AG04450 (cell line): ENCODE data around the gene SNRNP200. TPM values are rescaled to one million over a fixed set of nuclear protein-coding genes. Genes with fewer than 3 reads are reported as not detected.

ENCODE experiments used
- CTCF ChIA-PET: fragments of 300-600, 350-600 bp; formaldehyde crosslinking; extraction: SDS; loops from one replicate; lab custom pipeline; 2022; ENCODE audit warnings: antibody characterized with exemption, inconsistent platforms; lab: Charles Lee
- POLR2A ChIA-PET: fragments of 350-600 bp; formaldehyde crosslinking; extraction: SDS; loops from one replicate; lab custom pipeline; 2021; ENCODE audit warnings: antibody characterized with exemption, inconsistent platforms; lab: Yijun Ruan, JAX
- DNase-seq: peaks from one replicate; pipeline ENCODE4 v3.0.0-alpha.2; 2011; ENCODE audit warnings: low read depth, low spot score
- H3K27ac ChIP-seq: one replicate; pipeline ENCODE4 v1.5.1; 2012; ENCODE audit warnings: low read depth, low read length, control low read depth
- H3K27me3 ChIP-seq: one replicate; pipeline ENCODE4 v1.6.0; 2012; ENCODE audit warnings: low read length; ENCODE audit not compliant: control insufficient read depth, insufficient read depth
- H3K4me3 ChIP-seq: 2 replicates; pipeline ENCODE4 v1.5.1; 2011; ENCODE audit warnings: mild to moderate bottlenecking, low read depth, low read length, control low read depth
- H3K9me3 ChIP-seq: 2 replicates; pipeline ENCODE4 v1.5.1; 2012; ENCODE audit warnings: low read length; ENCODE audit not compliant: control insufficient read depth, insufficient read depth
- CTCF ChIP-seq: IDR thresholded peaks from 2 replicates; pipeline ENCODE4 v1.5.1; 2011; ENCODE audit warnings: low read depth, low read length, control low read depth, inconsistent platforms
- polyA plus RNA-seq: library from polyadenylated mRNA; depleted of rRNA; stranded (reverse); fragments of >200 nt; gene quantifications from 2 replicates; pipeline ENCODE4 v1.2.3, GENCODE V29; 2011

Gene SNRNP200
- polyA plus RNA-seq, 1 experiment: 99.0 TPM

DNA sequence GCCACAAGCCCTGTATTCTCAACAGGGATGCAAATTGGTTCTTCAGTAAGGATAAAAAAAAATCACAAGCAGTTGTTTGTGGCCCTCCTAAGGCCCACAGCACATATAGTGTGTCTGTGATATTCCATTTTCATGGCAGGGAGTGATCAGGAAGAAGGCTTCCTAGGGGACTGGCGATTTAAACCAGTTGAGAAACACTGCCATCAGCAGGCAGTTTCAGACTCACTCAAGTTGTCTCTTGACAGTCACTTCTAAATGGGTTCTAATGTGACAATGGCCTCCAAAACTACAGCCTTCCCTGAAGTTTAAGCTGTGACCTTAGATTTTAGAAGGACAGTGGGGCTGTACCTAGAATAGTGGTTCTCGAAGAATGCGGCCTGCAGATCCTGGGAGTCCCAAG, 33.4 kb downstream of the SNRNP200 start:
- POLR2A ChIA-PET: no interaction called here
- Histone ChIP-seq H3K27me3 (no peaks in the 10 kb centered on the region), H3K4me3 (no peak overlapping the region), H3K27ac (no peak overlapping the region), H3K9me3 (no peaks in the 10 kb centered on the region)
- TF ChIP-seq CTCF: no peak
- CTCF ChIA-PET: no interaction called here
- DNase-seq: no peak

- Histone ChIP-seq H3K27ac (no peak overlapping the region), H3K27me3 (no peaks in the 10 kb centered on the region), H3K4me3 (peak overlapping the region; percentile 86), H3K9me3 (no peaks in the 10 kb centered on the region)
- peak; percentile 57 for TF ChIP-seq CTCF
- ChIA-PET CTCF (interaction anchor here (0.6 to 1.9 kb wide), 14 partner anchors 32 to 275 kb away, joined by 3 to 13 read pairs (median 4); partner anchors contain the start of genes ASTL and STARD7), POLR2A (interaction anchor here (1.3 to 1.6 kb wide), 2 partner anchors 59 to 129 kb away, joined by 3 to 4 read pairs; partner anchors contain the start of genes ASTL and STARD7)
- no peak for DNase-seq
Measured at GRCh38 chr2:96267159-96267971, 38.0 kb downstream of the SNRNP200 start.

DNA sequence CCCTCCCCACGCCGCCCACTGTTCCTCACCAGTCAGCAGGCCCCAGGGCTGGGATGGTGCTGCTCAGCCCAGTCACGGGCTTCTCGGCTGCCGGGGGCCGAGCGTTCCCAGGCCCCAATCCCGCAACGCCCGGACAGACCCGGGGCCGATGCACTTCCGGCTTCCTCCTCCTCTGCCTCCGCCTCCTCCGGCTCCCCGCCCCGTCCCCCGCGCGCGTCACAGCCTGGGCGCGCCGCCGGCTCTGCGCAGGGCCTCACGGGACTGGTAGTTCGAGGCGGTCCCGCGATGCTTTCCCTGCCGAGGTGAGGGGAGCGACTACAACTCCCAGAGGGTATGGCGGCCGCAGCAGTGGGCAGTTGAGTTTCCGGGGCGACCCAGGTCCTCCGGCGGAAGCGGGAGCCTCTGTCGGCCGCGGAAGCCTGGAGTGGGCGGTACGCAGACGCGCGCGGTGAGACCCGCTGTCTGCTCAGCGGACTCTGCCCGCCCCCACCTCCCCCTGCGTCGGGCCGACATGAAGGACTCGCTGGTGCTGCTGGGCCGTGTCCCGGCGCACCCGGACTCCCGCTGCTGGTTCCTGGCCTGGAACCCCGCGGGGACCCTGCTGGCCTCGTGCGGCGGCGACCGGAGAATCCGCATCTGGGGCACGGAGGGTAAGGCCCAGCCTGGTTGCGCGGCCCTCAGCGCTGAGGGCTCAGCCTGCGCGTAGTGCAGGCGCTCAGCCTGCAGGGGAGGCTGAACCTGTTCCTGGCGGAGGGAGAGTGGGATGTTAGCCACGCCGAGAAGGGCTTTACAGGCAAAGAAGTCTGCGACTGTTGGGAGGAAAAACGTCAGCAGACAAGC, 39.3 kb downstream of the SNRNP200 start, which contains the start of the genes CIAO1 and TMEM127:
Gene CIAO1, plus strand, starts transcription at position 386 of the 840 bp plus-strand sequence. Its CDS starts 126 bp downstream, at position 512.
Gene TMEM127, minus strand, starts transcription at position 158 of the 840 bp plus-strand sequence. CDS start 616 bp downstream, outside the sequence.
- H3K4me3 ChIP-seq: peak within 1 kb of the TSS; percentile 88
- ChIA-PET POLR2A (interaction anchor here (1.3 to 1.6 kb wide), 2 partner anchors 57 to 128 kb away, joined by 3 to 4 read pairs; partner anchors contain the start of genes ASTL and STARD7), CTCF (interaction anchor here (0.6 to 1.9 kb wide), 6 partner anchors 90 to 273 kb away, joined by 3 to 13 read pairs (median 6); partner anchors contain the start of gene ASTL)
- TF ChIP-seq CTCF: peak; percentile 54
- peak within 1 kb of the TSS; percentile 84 for H3K27ac ChIP-seq
- H3K27me3 ChIP-seq: no peaks in the 10 kb centered on the region
- H3K9me3 ChIP-seq: no peaks in the 10 kb centered on the region
- DNase-seq: peak; percentile 92

GRCh38 chr2:96265349-96265839, 40.0 kb downstream of the SNRNP200 start:
- no peak for DNase-seq
- peak overlapping the region; percentile 84 for H3K27ac ChIP-seq
- ChIA-PET CTCF (interaction anchor here (0.9 to 1.1 kb wide), 2 partner anchors 91 to 125 kb away, joined by 3 to 4 read pairs; no protein-coding TSS in a partner anchor), POLR2A (interaction anchor here (0.5 kb wide), 1 partner anchor 31 kb away, joined by 3 read pairs; no protein-coding TSS in a partner anchor)
- H3K4me3 ChIP-seq: peak overlapping the region; percentile 88
- TF ChIP-seq CTCF: no peak
- H3K27me3 ChIP-seq: no peaks in the 10 kb centered on the region
- H3K9me3 ChIP-seq: no peaks in the 10 kb centered on the region
